K562 (cell line): ENCODE data around the gene NR0B1. TPM values are rescaled to one million over a fixed set of nuclear protein-coding genes. Genes with fewer than 3 reads are reported as not detected.

Source experiments
- MYNN ChIP-seq, 2 experiments: sonication (generic); formaldehyde crosslinking in 1 of 2; IDR thresholded peaks; 2 replicates each; pipeline versions ENCODE4 v1.5.0 to v1.6.1; 2016 to 2020; ENCODE audit warnings: antibody characterized with exemption in 1 of 2, missing genetic modification reagents in 1 of 2
- PML ChIP-seq: IDR thresholded peaks from 2 replicates; pipeline ENCODE4 v1.6.1; 2012; ENCODE audit warnings: low read length, inconsistent platforms
- polyA plus RNA-seq, 8 experiments: library from polyadenylated mRNA; depleted of rRNA in 4 of 8; stranded (reverse) in 5 of 8; unstranded in 3 of 8; fragments of >200 nt; fragmentation: Nextera tagmentation in 2 of 8; fragmentation: Illumina TruSeq in 1 of 8; extraction: Ambion mirVana in 2 of 8; extraction: Trizol in 1 of 8; gene quantifications; 2 replicates each; pipeline versions ENCODE4 v1.2.1 to v1.2.3, GENCODE V29; 2011 to 2014; ENCODE audit warnings: inconsistent platforms in 1 of 8, missing spikeins in 1 of 8
- total RNA-seq, 7 experiments: library from RNA; depleted of rRNA in 6 of 7; stranded (reverse); fragments of >200 nt in 6 of 7; fragmentation: Illumina TruSeq in 2 of 7; extraction: Trizol in 2 of 7; gene quantifications; 2 replicates each; pipeline versions ENCODE4 v1.2.1 to v1.2.3, GENCODE V29; 2011 to 2021; ENCODE audit warnings: low replicate concordance in 1 of 7

Gene NR0B1
- total and polyA plus RNA-seq, 9 of the 15 experiments (the other 6 are each of a cell fraction or from before 2014, with no cell fraction given) = not detected

DNA sequence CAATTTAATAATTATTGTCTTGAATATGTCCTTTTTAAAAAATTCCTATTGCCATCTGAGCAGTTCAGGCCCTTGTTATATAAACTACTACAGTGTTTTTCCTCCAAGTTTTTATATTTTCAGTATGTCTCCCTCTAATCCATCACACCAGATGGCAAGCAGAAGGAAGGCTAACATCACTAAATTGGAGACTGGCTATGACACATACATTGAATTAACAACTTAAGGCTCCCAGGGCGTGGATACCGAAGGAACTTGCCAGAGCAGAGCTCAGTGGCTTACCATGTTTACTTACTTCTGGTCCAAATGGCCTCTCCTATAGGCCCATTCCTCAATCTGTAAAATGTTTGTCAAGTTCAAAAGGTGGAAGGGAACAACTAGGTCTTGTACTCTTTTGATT, 49.3 kb downstream of the NR0B1 start (continued):
- TF ChIP-seq PML (no peak), MYNN (IDR thresholded peaks at IDR 0.05) (no peak), MYNN (CRISPR knock-in tag; IDR thresholded peaks at IDR 0.05) (no peak)

Other genes starting within 250 kb of the NR0B1 start
- gene MAGEB2, start 93.8 kb downstream of the NR0B1 start, total RNA-seq (2014; rRNA removed) = 88.8 and 92.9 TPM in 2 replicates
- 83.3 and 84.4 TPM in 2 replicates for gene MAGEB2, start 93.8 kb downstream of the NR0B1 start, total RNA-seq (2014; rRNA removed; fragmentation: Illumina TruSeq; extraction: Trizol)
- gene MAGEB2, start 93.8 kb downstream of the NR0B1 start, total RNA-seq (2015; rRNA removed; fragmentation: Illumina TruSeq; extraction: Trizol) = 71.5 and 75.0 TPM in 2 replicates
- 88.8 and 93.1 TPM in 2 replicates for gene MAGEB2, start 93.8 kb downstream of the NR0B1 start, total RNA-seq (2021)
- 6.2 and 21.6 TPM in 2 replicates for gene MAGEB2, start 93.8 kb downstream of the NR0B1 start, polyA plus RNA-seq (2011; rRNA removed)
- gene MAGEB2, start 93.8 kb downstream of the NR0B1 start, polyA plus RNA-seq (2014; fragmentation: Illumina TruSeq; extraction: Trizol) = 116 and 141 TPM in 2 replicates
- 100 to 1,000 TPM; 235 to 277 TPM for gene MAGEB2, start 93.8 kb downstream of the NR0B1 start, polyA plus RNA-seq (2014; fragmentation: Nextera tagmentation; extraction: Ambion mirVana)
- gene MAGEB2, start 93.8 kb downstream of the NR0B1 start, polyA plus RNA-seq (2014; rRNA removed) = 61.5 and 78.1 TPM in 2 replicates
- gene MAGEB3, start 78.7 kb downstream of the NR0B1 start, total RNA-seq (2014; rRNA removed) = not detected in 2 replicates
- 0.11 TPM in 1 of 2 replicates, not detected in the other for gene MAGEB3, start 78.7 kb downstream of the NR0B1 start, total RNA-seq (2014; rRNA removed; fragmentation: Illumina TruSeq; extraction: Trizol)
- 0.07 TPM in 1 of 2 replicates, not detected in the other for gene MAGEB3, start 78.7 kb downstream of the NR0B1 start, total RNA-seq (2015; rRNA removed; fragmentation: Illumina TruSeq; extraction: Trizol)
- gene MAGEB3, start 78.7 kb downstream of the NR0B1 start, total RNA-seq (2021) = not detected in 2 replicates
- gene MAGEB3, start 78.7 kb downstream of the NR0B1 start, polyA plus RNA-seq (2011; rRNA removed) = not detected in 2 replicates
- not detected in 2 replicates for gene MAGEB3, start 78.7 kb downstream of the NR0B1 start, polyA plus RNA-seq (2014; fragmentation: Illumina TruSeq; extraction: Trizol)
- gene MAGEB3, start 78.7 kb downstream of the NR0B1 start, polyA plus RNA-seq (2014; fragmentation: Nextera tagmentation; extraction: Ambion mirVana) = not detected
- 0.38 TPM in 1 of 2 replicates, not detected in the other for gene MAGEB3, start 78.7 kb downstream of the NR0B1 start, polyA plus RNA-seq (2014; rRNA removed)
- 0.09 TPM in 1 of 2 replicates, not detected in the other for gene MAGEB4, start 67.4 kb downstream of the NR0B1 start, total RNA-seq (2014; rRNA removed)
- gene MAGEB4, start 67.4 kb downstream of the NR0B1 start, total RNA-seq (2014; rRNA removed; fragmentation: Illumina TruSeq; extraction: Trizol) = not detected in 2 replicates
- not detected in 2 replicates for gene MAGEB4, start 67.4 kb downstream of the NR0B1 start, total RNA-seq (2015; rRNA removed; fragmentation: Illumina TruSeq; extraction: Trizol)
- not detected in 2 replicates for gene MAGEB4, start 67.4 kb downstream of the NR0B1 start, total RNA-seq (2021)
- gene MAGEB4, start 67.4 kb downstream of the NR0B1 start, polyA plus RNA-seq (2011; rRNA removed) = not detected in 2 replicates
- gene MAGEB4, start 67.4 kb downstream of the NR0B1 start, polyA plus RNA-seq (2014; fragmentation: Illumina TruSeq; extraction: Trizol) = 0.07 TPM in 1 of 2 replicates, not detected in the other
- under 1 TPM; 0.04 to 0.06 TPM for gene MAGEB4, start 67.4 kb downstream of the NR0B1 start, polyA plus RNA-seq (2014; fragmentation: Nextera tagmentation; extraction: Ambion mirVana)
- gene MAGEB4, start 67.4 kb downstream of the NR0B1 start, polyA plus RNA-seq (2014; rRNA removed) = not detected in 2 replicates
- gene MAGEB1, start 62.2 kb downstream of the NR0B1 start, total RNA-seq (2014; rRNA removed) = 43.4 and 44.5 TPM in 2 replicates
- 42.9 and 43.3 TPM in 2 replicates for gene MAGEB1, start 62.2 kb downstream of the NR0B1 start, total RNA-seq (2014; rRNA removed; fragmentation: Illumina TruSeq; extraction: Trizol)
- gene MAGEB1, start 62.2 kb downstream of the NR0B1 start, total RNA-seq (2015; rRNA removed; fragmentation: Illumina TruSeq; extraction: Trizol) = 35.7 and 37.3 TPM in 2 replicates
- gene MAGEB1, start 62.2 kb downstream of the NR0B1 start, total RNA-seq (2021) = 32.6 and 32.8 TPM in 2 replicates
- gene MAGEB1, start 62.2 kb downstream of the NR0B1 start, polyA plus RNA-seq (2011; rRNA removed) = 14.2 and 37.4 TPM in 2 replicates
- gene MAGEB1, start 62.2 kb downstream of the NR0B1 start, polyA plus RNA-seq (2014; fragmentation: Illumina TruSeq; extraction: Trizol) = 65.4 and 68.7 TPM in 2 replicates
- 100 to 1,000 TPM in 1 of 2 experiments, 10 to 100 TPM in 1; 90.0 to 100 TPM for gene MAGEB1, start 62.2 kb downstream of the NR0B1 start, polyA plus RNA-seq (2014; fragmentation: Nextera tagmentation; extraction: Ambion mirVana)
- gene MAGEB1, start 62.2 kb downstream of the NR0B1 start, polyA plus RNA-seq (2014; rRNA removed) = 54.8 and 55.6 TPM in 2 replicates